Activated CD4-positive, alpha-beta T cell treated with anti-CD3 and anti-CD28 coated beads, Interleukin-2, amount 50 U/mL, for 48 hours (primary cell): ENCODE measurements around the gene SART3.
"Not testable (repeated sequence)": the region's sequence is repeated elsewhere in the genome, so short reads cannot be mapped to it uniquely, and the experiment has no call there.

Experiments
- DNase-seq, 2 experiments: peaks; one replicate each; pipeline ENCODE4 v3.0.0-alpha.2; 2020

The SART3 gene

DNA sequence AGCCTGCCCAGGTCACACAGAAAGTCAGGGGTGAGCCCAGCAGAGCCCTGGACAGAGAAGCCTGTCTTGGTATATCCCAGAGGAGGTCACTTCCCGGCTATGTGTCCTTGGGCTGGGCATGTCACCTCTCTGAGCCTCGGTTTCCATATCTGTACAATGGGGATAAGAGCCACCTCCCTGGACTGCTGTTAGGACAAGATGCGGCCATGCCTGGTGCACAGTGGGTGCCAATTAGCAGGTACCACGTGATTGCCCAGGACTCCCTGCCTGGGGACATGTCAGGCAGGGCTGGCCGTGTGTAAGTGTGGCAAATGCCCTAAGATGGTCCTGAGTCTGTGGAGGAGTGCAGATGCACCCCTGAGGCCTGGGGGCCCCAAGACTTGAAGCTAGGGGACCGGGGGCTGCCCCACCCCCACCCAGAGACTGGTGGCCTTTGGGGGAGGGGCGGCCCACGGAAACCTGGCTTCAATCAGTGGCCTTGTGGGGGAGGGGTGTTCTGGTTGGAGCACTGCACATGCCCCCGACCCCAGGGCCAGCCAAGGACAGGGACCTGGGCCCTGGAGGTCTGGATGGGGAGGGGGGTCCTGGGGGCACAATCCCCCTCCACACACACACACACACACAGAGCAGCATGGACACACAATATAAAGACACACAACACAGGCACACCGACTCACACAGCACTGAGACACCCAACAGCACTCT is 36.0 kb upstream of the SART3 start:
- DNase-seq = no peak

DNA sequence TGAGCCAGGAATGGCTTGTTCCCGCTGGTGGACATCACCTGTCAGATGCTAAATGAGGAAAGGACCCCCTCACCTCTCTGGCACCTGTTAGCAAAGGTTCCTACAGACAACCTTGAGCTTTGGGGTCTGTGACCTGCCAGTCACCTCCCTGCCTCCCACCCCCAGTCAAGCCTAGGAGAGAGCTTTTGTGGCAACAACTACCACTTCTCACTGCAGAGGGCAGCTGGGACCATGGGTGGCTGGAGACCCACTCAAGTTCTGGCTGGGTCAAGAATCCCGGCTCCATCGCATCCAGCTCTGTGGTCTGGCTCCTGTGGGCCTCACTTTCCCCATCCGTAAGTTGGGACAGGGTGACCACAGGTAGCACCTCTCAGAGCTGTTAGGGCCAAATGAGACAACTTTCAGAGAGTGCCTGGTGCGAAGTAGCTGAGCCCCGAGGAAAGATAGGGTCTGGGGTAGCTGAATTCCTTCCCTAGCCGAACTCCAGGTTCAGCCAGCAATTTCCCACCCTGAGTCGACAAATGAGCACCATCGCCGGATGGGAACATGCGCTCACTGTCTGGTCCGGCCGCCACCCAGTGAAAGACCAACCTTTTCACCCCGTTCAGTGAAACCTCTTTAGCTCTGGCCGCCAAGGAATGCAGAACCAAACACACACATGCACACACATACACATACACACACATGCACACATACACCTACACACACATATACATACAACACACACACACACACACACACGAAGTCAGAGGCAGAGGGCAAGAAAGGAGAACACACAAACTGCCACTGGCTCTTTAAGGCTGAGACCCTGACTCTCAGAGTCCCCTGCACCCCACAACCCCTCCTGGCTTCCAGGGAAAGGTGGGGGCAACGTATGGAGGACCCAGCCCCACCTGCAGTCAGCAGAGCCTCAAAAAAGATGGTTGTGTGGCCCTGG is 35.0 kb upstream of the SART3 start:
- no peak for DNase-seq

DNA sequence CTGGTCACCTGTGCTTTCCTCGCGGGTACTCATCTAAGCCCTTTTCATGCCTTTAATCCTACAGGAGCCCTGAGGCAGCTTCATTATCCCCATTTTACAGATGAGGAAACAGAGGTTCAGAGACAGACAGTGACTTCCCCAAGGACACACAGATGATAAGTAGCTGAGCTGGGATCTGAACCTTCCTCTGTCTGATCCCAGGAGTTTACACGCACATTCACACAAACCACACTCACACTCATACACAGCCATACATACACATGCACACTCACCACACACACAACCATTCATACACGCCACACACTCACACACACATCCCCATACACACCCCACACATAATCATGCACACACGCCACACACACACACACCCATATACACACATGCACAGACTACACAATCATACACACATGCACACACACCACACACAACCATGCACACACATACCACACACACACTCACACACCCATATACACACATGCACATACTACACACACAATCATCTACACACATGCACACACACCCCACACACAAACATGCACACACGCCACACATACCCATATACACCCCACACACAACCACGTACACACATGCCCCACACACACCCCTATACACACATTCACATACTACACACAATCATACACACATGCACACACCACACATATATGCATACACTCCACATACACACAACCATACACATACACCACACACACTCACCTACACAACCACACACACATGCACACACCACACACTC is 34.2 kb upstream of the SART3 start:
- DNase-seq = no peak

DNA sequence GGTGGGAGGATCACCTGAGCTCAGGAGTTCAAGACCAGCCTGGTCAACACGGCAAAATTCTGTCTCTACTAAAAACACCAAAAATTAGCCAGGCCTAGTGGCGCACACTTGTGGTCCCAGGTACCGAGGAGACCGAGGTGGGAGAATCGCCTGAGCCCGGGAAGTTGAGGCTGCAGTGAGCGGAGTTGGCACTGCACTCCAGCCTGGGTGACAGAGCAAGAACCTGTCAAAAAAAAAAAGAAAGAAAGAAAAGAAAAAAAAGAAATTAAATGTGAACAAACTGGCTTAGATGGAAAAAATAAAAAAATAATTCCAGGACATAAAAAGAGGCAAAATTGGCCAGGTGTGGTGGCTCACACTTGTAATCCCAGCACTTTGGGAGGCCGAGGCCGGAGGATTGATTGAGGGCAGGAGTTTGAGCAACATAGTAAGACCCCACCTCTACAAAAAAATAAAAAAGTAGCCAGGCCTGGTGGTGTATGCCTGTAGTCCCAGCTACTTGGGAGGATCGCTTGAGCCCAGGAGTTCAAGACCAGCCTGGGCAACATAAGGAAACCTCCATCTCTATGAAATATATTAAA is 33.4 kb upstream of the SART3 start:
- no peak for DNase-seq

DNA sequence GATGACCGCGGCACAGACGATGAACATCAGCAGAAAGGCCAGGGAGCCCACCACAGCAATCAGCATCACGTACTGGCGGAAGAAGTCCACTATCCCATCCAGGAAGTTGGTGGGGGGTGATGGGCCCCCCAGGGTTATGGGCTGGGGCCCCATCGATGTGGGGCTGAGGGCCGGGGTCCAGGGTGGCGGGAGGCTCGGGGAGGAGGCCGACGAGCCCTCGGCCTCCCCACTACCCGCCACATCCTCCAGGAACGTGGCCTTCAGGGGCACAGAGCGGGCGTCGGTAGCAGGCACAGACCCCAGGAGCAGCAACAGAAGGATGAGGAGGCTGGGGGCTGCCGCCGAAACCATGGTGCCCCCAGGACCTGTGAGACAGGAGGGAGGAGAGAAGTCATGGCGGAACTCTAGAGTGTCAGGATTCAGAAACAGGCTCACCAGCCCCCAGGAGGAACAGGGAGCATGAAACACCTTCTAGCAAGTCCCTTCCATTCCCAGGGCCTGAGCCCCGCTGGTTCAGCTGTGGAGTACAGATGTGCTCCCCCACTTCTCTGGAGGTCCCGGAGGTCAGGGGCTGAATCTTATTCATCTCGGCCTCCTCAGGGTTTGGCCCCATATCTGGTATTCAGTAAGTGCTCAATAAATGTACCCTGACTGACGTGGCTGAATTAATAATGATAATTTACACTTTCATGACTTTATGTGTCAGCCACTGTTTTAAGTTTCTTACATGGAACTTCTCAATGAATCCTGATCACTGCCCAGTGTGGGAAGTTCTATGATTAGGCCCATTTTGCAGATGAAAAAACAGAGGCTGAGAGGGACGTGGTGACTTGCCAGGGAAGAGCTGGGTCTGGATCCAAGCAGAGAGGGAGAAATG is 31.3 kb upstream of the SART3 start:
- no peak for DNase-seq

DNA sequence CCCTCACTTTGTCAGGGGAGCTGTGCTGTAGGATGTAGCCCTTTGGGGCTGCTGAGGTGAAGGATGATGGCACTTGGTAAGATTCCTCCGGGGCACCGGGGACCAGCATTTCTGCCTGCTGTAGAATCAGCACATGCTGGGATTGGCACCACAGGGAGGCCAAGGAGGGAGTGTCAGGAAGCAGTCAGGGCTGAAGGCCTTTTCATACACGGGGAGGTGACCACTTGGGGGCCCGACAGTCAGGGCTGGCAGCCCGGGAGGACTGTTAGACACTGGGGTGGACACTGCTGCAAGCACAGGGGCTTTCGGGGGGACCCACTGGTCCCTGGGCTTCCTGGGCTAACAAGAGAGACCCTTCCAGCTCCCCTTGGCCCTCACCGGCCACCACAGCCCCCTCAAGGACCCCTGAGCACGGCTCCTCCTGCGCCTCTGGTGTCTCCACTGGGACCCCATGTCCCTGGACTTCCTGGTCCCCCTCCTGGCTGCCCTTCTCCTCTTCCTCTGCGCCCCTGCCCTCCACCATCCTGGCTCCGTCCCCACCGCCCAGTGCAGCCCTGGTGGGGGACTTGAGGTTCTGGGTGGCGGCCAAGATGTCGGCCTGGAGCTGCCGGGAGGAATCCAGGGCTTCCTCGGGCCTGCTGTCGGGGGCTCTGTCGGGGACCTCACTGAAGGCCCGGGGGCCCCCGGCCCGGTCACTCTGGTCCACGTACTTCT is 30.5 kb upstream of the SART3 start:
- DNase-seq = no peak

DNA sequence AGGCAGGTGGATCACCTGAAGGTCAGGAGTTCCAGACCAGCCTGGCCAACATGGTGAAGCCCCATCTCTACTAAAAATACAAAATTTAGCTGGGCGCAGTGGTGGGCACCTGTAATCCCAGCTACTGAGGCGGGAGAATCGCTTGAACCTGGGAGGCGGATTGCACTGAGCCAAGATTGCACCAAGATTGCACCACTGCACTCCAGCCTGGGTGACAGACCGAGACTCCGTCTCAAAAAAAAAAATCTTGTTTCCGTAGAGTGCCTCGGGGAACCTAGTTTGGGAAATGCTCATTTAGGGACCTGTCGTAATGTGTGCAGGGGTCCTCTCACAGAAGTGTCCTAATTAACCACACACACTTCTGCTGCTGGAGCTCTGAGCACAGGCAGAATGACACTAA is 29.5 kb upstream of the SART3 start:
- not testable (repeated sequence) for DNase-seq

DNA sequence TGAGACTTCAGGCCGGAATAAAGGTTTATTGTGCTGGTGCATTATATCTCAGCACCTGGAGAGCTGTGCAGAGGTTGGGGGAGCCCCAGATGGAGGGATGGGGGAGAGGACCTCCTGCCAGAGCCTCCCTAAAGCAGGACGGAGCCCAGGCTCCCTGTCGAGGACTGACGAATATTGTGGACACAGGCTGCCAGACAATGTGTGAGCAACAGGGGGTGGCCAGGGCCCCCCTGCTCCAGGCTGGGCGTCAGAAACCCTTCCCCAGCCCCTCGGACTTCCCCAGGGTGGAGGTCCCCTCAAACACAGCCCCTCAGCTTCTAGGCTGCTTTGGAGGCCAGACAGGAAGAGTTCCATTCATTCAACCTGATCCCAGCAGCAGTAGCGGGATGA is 28.9 kb upstream of the SART3 start:
- no peak for DNase-seq

DNA sequence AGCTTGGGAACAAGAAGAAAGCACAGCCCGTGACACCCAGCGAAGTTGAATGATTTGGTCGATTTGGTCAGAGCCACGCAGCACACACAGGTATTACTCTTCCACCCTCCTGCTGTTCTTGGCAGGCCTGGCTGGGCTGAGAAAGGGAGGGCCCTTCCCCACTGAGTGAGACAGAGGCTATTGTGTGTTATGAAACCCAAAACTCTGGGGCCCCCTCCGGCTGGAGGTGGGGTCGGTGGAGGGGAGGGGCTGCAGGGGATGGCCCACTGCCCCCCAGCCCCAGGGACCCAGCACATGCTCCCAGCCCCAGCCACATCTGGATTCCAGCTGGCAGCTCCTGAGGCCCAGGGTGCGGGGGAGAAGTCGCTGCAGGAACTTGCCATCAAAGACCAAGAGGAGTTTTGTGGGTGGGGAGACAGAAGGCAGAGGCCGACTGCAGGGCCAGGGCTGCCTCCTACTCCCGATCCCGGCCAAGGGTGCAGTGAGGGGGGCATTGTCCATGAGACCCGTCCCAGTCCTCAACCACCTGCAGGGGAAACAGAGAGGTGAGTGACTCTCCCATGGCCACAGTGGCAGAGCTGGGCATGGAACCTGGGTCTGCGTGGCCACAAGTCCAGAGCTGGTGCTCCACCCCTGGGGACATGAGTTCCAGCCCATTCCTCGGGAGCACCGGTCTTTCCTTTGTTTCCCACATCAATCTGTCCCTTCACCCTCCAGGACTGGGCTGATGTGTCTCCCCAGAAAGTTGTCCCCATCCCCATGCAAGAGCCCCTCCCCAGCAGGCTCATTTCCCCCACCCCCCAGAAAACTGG is 28.3 kb upstream of the SART3 start:
- DNase-seq = no peak

DNA sequence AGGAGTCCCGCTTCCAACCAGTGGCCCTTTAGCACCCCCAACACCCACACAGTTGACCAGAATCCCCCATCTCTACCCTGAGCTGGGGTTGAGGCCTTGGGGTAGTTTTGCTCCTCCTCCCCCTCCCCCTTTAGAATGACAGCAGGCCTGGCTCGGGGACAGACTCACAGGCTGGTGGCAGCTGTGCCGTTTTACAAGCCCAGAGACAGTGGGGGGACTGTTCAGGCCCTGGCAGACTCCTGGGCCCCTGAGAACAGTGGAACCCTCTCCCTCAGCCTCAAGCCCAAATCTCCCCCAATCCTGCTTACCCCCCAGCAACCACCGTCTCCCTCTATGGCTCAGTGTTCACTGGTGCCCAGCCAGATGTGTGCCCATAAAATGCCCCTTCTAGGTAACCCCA is 26.9 kb upstream of the SART3 start:
- no peak for DNase-seq

DNA sequence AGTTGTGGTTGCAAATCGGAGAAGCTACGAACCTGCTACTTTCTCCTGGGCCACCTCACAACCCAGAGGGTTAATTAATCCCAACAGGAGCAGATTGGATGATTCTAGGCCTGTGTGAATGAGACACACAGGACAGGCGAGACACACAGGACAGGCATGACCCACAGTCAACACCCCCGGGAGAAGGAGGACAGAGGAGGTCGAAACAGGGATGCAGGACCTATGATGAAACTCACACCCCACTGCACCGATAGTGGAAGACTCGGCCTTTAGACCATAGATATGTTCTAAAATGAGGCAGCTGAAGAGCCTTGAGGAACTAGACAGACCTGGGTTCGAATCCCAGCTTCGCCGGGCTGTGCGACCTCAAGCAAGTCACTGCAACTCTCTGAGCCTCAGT is 25.3 kb upstream of the SART3 start:
- DNase-seq = no peak

DNA sequence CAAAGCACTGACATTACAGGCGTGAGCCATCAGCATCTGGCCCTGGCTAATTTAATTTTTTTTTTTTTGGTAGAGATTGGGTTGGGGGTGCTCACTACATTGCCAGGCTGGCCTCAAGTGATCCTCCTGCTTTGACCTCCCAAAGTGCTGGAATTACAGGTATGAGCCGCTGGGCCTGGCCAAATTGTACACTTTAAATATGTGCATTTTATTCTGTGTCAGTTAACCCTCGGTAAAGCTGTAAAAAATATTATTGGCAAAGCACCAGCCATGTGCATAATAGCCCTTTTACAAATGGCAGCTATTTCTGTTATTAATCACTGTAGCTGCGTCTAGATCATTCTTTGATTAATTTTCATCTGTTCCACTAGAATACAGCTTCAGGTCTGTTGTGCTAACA is 24.9 kb upstream of the SART3 start:
- DNase-seq = no peak

DNA sequence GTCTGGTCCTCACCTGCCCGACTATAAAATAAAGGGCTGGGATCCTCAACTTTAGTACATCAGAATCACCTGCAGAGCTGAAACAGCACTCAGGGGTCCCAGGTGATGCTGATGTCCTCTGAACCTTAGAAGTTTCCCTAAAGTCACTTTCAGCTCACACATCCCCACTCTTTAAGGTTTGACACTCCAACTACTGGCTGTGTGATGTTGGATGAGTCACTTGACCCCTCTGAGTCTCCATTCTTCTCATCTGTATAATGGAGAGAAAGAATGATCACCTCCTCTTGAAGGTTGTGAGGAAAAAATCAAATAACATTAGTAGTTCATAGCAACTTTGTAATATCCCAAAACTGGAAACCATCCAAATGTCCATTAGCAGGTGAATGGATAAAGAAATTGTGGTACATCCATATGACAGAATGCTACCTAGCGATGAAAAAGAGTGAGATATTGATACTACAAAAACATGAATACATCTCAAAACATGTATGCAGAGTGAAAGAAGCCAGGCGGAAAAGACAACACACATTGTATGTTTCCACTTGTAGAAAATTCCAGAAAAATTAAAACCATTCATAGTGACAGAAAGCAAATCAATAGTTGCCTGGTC is 23.6 kb upstream of the SART3 start:
- no peak for DNase-seq

DNA sequence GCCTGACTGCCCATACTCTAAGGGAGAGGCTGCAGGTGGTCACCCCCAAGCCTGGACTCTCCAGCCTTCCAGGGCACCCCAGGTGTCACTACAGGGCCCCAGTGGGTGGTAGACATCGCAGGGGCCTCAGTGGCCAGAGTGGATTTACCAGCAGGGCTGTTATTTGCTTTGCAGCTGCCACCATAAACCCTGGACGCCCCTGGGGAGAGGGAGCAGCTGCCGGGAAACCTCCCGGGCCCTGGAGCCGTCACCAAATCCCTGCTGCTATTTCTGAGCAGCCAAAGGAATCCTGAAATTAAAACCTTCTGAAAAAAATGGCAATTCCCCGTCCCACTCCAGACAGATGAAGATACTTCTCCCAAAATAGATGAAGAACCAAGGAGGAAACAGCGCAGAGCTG is 23.0 kb upstream of the SART3 start:
- no peak for DNase-seq

DNA sequence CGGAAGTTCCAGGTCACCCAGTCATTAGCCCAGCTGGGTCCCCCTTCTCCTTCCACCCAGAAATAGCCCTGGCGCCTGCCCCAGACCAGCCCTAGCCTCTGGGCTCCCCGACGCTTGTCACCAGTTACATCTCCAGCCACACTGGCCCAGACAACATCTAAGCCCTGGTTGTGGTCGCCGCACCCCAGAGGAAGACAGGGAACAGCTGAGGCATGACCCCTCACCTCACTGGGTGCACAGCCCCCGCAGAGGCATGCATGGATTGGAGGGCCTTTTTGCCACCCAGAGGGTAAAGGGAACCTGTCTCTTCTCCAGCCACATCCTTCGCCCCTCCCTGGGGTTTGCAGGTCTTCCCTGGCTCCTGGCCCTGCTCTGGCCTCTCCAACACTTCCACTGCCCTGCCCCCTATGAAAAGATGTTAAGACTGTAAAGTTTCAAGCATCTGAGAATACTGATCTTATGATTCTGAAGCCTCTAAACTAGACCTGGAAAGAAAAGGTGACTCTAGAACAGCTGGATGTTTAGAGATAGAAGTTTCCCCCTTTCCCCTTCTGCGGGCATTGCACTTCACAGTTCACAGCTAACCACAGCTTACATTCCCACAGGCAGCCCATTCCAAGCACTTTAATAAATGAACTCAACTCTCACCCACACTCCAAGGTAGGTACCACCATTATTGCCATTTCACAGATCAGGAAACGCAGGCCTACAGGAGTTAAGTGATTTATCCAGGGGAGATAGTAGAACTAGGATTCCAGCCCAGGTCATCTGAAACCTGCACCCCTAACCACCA is 22.2 kb upstream of the SART3 start:
- no peak for DNase-seq

DNA sequence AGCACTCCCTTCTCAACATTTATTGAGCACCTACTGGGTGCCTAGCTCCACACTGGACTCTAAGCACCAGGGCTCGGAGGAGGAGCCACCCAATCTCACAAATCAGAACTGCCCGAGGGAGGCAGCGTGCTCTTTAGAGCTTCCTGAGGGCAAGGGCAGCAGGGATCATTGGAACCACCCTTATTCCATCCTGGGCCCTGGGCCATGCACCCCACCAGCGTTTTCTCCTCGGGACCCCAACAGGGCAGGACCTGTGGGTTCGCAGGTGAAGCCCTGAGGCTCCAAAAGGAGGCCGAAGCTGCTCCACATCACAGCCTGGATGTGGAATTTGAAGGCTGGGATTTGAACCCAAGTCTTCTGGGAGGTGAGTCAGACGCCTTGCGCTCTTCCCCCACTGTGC is 21.5 kb upstream of the SART3 start:
- no peak for DNase-seq

DNA sequence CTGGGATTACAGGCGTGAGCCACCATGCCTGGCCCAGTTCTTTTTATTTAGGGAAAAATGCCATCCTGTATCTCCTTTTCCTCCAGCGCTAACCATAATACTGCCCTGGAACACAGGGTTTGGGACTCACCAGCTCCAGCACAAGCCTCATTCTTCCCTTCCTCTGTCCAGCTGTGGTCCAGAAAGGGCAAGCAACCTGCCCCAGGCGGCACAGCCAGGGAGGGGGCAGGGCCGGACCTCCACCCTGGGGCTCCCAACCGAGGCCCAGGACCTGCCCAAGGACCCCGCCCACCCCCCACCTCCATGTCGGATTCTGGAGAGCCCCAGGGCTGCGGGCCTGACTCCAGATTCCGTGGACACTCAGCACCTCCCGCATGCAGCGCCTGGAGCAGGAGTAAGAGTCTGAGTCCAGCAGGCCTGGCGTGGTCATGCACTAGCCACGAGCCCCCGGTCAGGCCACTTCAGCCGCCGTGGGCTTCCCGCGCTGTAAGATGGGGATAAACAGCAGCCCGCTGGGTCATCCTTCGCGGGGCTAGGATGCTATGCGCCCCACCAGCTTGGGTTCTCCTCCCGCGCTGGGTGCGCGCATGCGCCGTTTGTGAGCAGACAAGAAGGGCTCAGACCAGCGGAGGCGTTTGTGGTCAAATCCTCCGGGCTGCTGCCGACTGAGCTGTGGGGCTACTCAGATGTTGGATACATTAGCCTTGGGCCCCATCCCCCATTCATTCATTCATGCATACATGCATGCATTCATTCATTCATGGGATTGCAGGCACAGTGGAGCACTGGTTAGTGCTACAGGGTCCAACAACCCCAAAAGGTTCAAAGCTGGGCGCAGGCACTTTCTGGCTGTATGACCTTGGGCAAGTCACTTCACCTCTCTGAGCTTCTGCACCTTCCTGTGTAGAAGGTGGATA is 20.6 kb upstream of the SART3 start:
- no peak for DNase-seq

DNA sequence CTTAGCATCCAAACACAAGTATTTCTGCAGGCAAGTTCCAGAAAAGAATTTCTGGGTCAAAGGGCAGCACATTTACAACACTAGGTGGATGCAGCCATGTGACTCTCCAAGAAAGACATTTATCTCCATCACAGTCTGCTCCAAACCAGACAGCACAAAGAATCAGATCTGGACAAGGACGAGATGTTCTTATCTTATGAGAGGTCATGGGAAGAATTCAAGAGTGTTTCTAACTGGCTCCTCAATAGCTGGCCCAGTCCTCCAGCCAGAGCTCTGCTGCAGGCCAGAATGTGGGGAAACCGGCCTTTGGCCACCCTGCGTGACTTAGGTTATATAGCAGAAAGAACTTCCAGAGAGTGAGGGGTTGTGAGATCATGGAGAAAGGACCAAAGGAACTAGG is 19.6 kb upstream of the SART3 start:
- no peak for DNase-seq
